AG04449 (cell line): Measurements from ENCODE around the gene SLC25A6.
"Not testable (repeated sequence)": the region's sequence is repeated elsewhere in the genome, so short reads cannot be mapped to it uniquely, and the experiment has no call there.

Source experiments
- CTCF ChIA-PET: fragments of 350-600 bp; formaldehyde crosslinking; extraction: SDS; loops from one replicate; lab custom pipeline; 2021; ENCODE audit warnings: antibody characterized with exemption; lab: Yijun Ruan, JAX
- POLR2A ChIA-PET: fragments of 400-600, 350-600 bp; formaldehyde crosslinking; extraction: SDS; loops from one replicate; lab custom pipeline; 2020; ENCODE audit warnings: antibody characterized with exemption, inconsistent platforms; lab: Yijun Ruan, JAX
- DNase-seq: peaks from one replicate; pipeline ENCODE4 v3.0.0-alpha.2; 2010; ENCODE audit warnings: low read depth, low spot score
- H3K4me3 ChIP-seq: 2 replicates; pipeline ENCODE4 v1.5.1; 2011; ENCODE audit warnings: low read depth, mild to moderate bottlenecking, control low read depth, low read length
- TF ChIP-seq, protein P1 (sequence below): IDR thresholded peaks from one replicate; pipeline ENCODE4 v1.5.1; 2011; ENCODE audit warnings: mild to moderate bottlenecking, moderate library complexity, low read length, control low read depth, inconsistent platforms; ENCODE audit not compliant: insufficient read depth; ENCODE audit errors: missing control alignments

Gene SLC25A6

DNA sequence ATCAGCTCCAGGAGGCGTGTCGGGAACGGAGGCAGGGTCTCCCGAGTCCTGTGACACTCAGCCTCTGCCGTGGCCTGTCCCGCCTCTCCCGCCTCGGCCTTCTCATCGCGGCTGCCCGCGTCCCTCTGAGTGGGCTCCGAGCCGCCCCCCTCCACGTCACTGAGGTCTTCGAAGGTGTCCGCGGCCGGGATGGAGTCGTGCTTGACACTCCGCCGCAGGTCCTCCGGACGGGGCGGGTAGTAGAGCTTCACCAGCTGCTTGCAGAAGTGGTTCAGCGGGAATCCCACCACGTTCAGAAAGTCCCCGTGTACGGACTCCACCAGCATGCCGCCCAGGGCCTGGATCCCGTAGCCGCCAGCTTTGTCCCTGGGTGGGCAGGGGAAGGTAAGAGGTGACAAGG lies 35.8 kb upstream of the SLC25A6 start:
- no peak for DNase-seq

DNA sequence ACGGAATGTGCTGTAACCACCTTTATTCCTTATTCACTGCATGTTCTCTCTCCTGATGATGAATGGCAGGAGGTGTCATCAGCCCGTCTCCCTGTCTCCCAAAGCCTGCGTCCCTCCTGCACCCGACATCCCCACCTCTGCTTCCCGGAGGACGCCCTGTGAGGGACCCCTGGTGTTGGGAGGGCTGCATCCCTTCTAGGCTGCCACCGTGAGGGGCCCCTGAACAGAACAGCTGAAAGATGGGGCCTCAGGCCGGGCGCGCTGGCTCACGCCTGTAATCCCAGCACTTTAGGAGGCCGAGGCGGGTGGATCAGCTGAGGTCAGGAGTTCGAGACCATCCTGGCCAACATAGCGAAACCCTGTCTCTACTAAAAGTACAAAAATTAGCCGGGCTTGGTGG lies 34.4 kb upstream of the SLC25A6 start:
- CTCF ChIA-PET, H3K4me3 ChIP-seq, DNase-seq, POLR2A ChIA-PET: not testable (repeated sequence)

More for the DNA sequence above, 35.8 kb upstream of the SLC25A6 start:
- ChIA-PET POLR2A (no interaction called here), CTCF (no interaction called here)
- no peak overlapping the region for H3K4me3 ChIP-seq
- TF ChIP-seq, protein P1, sequence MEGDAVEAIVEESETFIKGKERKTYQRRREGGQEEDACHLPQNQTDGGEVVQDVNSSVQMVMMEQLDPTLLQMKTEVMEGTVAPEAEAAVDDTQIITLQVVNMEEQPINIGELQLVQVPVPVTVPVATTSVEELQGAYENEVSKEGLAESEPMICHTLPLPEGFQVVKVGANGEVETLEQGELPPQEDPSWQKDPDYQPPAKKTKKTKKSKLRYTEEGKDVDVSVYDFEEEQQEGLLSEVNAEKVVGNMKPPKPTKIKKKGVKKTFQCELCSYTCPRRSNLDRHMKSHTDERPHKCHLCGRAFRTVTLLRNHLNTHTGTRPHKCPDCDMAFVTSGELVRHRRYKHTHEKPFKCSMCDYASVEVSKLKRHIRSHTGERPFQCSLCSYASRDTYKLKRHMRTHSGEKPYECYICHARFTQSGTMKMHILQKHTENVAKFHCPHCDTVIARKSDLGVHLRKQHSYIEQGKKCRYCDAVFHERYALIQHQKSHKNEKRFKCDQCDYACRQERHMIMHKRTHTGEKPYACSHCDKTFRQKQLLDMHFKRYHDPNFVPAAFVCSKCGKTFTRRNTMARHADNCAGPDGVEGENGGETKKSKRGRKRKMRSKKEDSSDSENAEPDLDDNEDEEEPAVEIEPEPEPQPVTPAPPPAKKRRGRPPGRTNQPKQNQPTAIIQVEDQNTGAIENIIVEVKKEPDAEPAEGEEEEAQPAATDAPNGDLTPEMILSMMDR = no peak

DNA sequence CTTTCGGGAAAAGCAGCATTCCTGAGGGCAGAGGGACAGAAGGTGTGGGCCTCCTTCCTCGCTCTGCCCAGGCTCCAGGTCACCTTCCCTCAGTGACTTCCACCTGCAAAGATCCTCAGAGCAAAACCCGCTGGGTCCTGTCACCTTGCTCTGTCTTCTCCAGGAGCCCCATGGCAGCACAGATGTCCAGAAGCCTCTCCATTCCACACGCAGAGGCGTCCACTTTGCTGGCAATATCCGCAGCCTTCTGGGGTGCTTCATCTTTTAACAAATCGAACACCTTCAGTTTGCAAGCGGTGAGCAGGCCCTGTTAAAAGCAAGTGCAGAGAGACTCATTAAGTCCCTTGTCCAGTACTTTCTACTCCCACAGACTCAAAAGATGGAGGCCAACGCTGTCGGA lies 33.5 kb upstream of the SLC25A6 start:
- TF ChIP-seq, protein P1 = no peak
- no peak overlapping the region for H3K4me3 ChIP-seq
- ChIA-PET POLR2A (no interaction called here), CTCF (no interaction called here)
- DNase-seq = no peak

DNA sequence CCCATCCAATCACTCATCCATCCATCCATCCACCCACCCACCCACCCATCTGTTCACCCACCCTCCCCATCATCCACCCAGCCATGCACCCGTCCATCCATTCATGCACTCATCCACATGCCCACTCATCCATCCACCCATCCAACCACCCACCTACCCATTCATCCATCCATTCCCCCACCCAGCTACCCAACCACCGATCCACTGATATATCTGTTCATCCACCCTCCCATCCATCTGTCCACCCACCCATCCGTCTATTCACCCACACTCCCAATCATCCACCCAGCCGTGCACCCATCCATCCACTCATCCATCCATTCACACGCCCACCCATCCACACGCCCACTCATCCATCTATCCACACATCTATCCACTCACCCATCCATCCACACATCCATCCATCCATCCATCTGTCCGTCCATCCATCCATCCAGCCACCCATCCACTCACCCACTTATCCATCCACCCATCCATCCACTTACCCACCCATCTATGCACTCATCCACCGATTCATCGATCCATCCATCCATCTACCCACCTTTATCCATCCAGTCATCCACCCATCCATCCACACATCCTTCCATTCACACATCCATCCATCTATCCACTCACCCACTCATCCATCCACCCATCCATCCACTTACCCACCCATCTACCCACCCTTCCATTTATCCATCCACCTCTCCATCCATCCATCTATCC lies 32.4 kb upstream of the SLC25A6 start:
- CTCF ChIA-PET = no interaction called here
- DNase-seq = no peak
- POLR2A ChIA-PET = no interaction called here
- no peak overlapping the region for H3K4me3 ChIP-seq
- TF ChIP-seq, protein P1 = no peak

DNA sequence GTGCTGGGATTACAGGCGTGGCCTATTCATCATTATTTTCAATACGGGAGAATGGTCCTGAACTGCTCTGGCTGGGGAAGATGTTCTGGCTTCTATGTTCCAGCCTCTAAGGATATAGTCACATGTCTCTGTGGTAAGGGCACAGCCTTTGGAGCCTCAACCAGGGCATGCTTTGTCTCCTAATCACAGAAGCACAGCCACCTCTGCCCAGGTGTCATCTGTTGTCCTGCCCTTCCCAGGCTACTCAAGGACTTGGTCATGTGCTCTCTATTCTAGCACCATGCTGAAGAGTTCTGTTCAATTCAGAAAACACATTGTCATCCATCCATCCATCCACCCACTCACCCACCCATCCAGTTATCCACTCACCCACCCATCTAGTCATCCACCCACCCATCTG lies 31.3 kb upstream of the SLC25A6 start:
- no peak for DNase-seq
- no peak overlapping the region for H3K4me3 ChIP-seq
- TF ChIP-seq, protein P1 = no peak
- POLR2A ChIA-PET = no interaction called here
- CTCF ChIA-PET = no interaction called here

DNA sequence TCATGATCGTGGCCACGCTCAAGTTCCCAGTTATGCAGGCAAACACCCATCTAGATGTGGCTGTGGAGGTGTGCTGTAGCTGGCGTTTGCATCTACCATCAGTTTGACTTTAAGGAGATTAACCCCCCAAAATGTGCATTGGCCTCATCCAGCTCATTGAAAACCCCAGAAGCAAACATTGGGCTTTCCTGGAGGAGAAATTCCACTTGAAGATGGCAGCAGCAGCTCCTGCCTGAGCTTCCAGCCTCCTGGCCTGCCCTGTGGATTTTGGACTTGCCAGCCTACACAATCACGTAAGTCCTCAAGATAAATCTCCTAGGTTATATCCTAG lies 30.2 kb upstream of the SLC25A6 start:
- H3K4me3 ChIP-seq = no peak overlapping the region
- TF ChIP-seq, protein P1 = no peak
- ChIA-PET CTCF (no interaction called here), POLR2A (no interaction called here)
- no peak for DNase-seq
